Ramos (cell line): Measurements from ENCODE around the gene LRP3.
"Not testable (repeated sequence)": the region's sequence is repeated elsewhere in the genome, so short reads cannot be mapped to it uniquely, and the experiment has no call there.

Experiments
- in situ Hi-C: fragments of 300-500 bp; cut with MboI; formaldehyde crosslinking; loops from one replicate; pipeline ENCODE4 v1.14.3; 2022; ENCODE audit warnings: low sequenced_read_pairs; ENCODE audit not compliant: unreplicated experiment

The LRP3 gene

DNA sequence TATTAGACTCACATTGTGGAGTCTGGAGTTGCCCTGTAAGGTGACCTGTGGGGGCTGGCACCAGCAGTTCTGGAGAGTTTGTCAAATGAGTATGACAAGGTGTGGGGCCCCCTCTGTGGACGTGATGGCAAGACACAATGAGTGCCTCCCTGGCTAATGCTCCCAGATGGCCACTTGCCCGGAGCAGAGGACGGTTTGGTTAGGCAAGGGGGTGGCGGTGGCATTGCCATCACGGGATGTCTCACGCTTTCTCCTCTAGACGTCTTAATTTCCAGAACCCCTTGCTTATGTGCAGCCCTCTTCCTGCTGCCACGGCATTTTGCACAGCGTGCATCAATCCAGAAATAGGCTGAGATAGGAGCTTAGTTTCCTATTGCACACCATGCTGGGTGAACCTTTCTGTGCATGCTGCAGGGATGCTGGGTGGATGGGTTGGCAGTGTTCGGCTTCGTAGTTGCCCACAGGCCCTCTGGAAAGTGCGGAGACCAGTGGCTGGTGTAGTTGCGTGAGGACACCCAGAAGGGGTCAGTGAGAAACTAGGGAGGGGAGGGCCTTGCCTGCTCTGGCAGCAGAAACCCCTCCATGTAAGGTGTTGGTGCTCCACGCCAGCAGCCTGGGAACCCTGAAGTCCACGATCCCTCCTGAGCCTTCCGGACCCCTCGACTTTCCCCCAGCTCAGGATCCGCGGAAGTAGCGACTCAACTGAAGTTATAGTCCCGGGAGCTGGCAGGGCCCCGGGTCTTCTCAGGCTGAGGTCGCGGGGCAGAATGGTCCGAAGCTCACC is 18.1 kb upstream of the LRP3 start:
- in situ Hi-C loops = no loop called here

DNA sequence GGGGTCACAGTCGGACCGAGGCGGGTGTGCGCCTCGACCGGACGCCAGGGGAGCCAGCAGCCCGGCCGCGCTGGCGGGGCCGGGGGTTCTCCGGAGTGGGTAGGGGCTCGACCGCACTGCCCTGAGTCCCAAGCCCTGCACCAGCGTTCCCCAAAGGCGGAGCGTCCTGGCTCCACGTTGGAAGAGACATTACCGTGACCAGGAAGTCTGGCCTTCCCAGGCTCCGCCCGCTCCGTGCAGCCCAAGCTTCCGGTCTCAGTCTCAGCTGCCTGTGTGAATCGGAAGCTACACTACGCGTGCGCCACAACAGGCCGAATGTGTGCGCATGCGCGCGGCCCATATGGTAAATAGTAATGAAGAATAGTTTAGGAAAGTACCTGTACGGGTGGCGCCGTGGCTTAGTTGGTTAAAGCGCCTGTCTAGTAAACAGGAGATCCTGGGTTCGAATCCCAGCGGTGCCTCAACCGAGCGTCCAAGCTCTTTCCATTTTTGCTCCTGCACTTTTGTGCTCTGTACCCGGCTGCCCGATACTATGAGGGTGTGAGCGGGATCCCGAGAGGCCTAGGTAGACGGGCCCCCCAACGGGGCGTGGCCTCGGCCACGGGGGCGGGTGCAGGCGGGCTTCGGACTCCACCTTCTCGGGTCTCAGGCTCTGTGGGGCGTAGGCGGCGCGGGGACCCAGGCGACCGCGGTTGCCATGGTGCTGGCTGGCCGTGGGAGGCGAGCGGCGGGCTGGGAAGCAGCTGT is 17.3 kb upstream of the LRP3 start:
- in situ Hi-C loops = no loop called here

DNA sequence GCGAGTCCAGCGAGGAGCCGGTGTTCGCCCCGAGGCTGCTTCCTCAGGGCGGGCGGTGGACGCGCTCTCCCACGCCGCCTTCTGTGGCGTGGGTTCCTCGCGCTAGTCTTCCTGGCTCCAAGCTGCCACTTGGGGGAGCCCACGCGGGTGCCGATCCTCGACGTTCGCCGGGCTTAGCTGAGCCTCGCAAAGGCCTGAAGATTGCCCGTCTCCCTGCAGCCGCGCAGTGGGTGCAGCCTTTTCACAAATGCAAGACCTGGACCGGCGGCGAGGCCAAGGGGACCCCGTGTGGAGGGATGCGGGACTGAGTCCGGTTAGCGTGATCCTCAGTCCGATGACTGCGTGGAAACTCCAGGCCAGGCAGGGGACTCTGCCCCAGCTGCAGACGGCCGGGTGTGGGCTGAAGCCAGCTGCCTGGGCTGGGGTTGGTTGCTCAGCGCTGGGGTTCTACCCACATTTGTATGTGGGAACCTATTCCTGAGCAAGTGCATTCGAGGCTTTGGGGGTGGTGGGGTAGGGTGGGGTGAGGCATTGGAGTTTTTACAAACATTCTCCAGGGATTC is 16.6 kb upstream of the LRP3 start:
- in situ Hi-C loops = no loop called here

DNA sequence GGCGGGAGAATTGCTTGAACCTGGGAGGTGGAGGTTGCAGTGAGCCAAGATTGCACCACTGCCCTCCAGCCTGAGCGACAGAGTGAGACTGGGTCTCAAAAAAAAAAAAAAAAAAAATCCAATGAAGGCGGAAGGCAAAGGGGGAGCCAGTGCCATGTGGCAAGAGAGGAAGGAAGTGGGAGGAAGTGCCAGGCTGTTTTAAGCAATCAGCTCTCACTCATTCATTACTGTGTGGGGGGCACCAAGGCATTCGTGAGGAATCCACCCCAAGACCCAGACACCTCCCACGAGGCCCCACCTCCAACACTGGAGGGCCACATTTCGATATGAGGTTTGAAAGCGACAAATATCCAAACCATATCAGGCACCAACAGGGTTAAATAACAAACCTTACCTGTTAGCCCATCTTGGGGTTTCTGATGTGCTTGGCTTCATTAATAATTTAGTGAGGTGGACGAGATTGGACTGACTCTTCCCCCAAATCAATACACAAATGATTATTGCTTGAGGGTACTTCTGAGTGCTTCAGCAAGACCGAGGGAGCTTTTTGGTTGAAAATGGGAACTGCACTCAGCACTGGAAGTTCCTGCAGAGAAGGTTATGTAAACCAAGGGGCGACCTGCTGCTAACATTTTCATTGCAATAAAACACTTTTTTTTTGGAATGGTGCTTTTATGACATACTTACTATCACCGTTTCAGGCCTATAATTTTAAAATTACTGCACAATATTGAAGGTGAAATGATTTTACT is 7.5 kb upstream of the LRP3 start:
- in situ Hi-C loops = no loop called here

DNA sequence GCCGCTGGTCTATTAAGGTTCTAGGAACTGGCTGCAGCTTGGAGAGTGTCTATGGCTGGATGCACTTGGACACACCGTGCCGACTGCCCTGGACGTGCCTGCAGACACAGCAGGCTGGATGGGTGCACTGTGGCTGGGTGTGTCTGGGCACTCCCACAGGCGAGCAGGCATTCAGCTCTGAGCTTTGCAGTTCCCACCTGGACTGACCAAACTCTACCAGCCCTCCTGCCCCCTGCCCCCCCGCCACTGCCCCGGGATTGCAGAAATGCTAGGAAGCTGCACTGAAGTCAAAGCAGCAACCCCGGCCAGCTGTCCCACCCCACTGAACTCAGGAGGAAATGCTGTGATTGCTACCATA is 7.0 kb upstream of the LRP3 start:
- in situ Hi-C loops = no loop called here

DNA sequence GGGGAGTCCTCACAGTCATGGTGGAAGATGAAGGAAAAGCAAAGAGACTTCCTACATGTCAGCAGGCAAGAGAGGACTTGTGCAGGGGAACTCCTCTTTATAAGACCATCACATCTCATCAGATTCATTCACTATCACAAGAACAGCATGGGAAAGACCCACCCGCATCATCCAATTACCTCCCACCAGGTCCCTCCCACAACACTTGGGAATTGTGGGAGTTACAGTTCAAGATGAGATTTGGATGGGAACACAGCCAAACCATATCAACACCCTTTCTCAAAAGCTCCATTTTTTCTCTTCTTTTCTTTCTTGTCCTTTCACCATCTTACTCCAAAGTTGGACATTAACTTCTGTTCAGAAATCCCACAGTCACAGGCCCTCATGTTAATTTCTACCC is 4.7 kb upstream of the LRP3 start:
- in situ Hi-C loops = no loop called here

DNA sequence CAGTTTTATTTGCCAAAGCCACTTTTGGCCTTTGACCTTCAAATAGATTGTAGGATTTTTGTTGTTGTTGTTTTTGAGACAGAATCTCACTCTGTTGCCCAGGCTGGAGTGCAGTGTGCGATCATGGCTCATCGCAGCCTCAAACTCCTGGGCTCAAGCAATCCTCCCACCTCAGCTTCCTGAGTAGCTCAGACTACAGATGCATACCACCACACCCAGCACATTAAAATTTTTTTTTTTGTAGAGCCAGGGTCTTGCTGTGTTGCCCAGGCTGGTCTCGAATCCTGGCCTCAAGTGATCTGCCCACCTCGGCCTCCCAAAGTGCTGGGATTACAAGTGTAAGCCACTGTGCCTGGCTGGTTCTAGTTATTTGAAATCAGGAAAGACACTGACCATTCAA is 3.0 kb upstream of the LRP3 start:
- in situ Hi-C loops = not testable (repeated sequence)

DNA sequence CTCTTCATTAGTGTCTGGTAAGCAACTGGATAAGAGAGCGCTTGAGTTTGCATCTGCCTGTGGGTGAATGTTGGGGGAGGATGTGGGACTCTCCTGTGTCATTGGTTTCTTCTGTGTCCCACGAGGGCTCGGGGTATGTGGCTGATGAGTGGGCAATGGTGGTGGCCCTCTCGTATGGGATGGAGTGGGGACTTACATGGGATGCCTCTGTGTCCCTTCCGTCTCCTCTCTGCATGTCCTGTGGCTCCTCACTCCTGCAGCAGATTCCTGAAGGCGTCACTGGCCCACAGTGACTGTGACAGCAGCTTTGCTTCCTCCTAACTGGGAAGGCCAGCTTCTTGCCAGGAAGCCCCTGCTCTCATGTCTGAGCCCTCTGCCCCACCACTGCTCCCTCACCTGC is 2.6 kb upstream of the LRP3 start:
- in situ Hi-C loops = no loop called here

DNA sequence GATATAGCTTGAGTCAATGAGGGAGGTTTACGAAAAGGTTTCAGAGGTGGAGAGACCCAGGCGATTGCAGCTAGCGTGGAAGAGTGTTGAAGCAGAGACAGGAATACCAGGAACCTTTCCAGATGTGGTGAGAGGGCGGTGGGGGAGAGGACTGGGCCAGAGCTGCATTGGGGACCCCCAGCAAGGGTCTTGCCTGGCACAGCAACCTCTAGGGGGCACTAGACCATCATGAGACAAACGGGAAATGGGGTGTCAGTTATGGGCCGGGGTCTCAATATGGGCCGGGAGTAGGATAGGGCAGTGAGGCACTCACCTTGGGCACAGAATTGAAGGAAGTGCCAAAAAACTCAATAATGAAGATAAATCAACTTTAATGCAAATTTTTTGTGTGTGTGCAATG is 2.1 kb upstream of the LRP3 start:
- in situ Hi-C loops = no loop called here

DNA sequence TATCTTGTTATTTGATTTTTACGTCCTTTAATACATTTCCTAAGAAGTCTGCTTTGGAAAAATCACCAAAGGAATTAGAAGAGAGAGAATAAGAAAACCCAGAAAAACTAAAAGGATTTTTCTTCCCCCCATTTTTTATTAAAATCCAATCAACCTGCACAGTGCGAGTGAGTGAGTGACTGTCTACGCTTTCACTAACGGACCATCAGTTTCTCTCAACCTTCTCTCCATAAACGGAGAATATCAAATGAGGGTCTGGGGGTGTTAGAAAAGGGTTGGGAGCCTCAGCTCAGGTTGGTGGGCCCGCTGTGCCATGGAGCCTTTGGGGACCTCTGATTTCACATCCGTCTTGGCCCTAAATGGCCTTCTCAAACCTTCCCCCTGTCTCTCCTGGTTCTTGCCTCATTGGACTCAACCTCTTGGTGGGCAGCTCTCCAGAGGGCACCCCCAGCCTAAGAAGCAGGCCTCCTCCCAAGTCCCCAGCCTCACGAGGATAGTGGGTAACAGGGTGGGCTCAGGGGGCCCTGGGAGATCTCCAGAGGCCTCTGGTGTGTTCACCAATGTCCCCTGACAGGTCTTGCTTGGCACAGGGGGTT is 763 bp upstream of the LRP3 start:
- in situ Hi-C loops = no loop called here

DNA sequence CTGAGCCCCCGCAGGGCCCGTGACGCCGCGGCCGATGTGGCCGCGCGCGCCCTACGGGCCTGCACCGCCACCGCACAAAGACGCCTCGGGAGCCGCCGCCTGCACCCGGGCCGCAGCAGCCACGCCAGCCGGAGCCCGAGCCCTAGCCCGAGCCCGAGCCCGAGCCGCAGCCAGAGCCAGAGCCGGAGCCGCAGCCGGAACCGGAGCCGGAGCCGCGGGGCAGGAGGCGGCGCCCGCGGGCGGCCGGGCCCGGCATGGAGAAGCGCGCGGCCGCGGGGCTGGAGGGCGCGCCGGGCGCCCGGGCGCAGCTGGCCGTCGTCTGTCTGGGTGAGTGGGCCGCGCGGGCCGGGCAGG is 379 bp downstream of the LRP3 start:
- in situ Hi-C loops = no loop called here

DNA sequence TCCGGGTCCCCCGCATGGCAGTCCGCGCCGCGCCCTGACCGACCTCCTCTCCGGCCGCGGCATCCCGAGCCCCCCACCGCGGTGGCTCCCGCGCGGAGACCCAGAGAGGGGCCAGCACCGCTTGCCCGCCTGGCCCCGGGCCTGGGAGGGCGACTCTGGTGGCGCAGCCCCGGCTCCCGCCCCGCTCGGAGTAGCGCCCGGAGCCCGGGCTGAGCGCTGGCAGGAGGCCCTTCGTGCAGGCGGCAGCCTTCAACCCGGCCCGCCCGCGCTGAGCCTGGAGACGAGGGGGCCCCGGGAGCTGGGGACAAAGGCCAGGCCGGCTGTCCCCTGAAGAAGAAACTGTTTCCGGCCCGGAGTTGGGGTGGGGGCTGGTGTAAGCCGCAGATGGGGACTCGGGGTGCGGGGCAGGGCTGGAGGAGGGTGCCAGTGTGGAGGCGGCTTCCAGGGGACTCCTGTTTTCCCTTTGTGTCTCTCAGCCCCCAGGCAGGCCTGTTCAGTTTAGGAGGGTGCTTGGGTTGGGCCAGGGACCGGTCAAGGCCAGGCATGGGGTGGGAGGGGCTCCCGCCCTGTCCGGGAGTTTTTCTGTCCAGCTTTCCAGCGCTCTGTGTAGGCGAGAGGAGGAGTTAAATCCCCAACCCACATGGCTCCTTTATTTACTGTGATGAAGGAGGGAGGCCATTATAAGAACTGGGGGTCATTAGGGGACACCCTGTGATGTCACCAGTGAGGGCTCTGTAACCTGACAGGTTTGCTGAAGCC is 935 bp downstream of the LRP3 start:
- in situ Hi-C loops = no loop called here

DNA sequence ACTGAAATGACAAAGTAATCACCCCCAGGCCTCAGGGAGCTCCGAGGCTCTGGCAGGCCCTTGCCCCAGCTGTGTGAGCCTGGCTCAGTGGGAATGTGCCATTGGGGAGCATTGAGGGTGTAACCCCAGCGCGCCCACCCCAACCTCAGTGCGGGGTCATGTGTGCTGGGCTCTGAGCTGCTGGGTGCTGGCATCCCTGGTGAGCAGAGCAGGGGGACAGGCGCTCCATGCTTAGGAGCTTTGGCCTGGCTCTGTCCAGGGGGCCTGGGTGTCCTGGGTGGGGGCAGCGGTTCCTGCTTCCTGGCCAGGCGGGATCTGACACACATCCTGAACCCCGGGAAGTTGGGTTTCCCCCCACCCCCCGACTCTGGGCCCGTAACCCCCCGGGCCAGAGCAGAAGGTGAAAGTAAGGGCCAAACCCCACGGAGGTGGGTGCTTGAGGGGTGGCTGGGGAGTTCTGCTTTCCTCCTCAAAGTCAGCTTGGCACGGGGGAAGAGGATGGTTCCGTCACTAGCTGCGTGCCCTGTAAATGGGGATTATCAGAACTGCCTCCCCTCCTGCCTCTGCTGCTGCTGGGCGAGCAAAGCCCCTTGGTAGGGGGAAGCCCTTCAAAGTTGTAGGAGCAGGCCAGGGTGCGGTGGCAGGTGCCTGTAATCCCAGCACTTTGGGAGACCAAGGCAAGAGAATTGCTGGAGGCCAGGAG is 1.7 kb downstream of the LRP3 start:
- in situ Hi-C loops = no loop called here

DNA sequence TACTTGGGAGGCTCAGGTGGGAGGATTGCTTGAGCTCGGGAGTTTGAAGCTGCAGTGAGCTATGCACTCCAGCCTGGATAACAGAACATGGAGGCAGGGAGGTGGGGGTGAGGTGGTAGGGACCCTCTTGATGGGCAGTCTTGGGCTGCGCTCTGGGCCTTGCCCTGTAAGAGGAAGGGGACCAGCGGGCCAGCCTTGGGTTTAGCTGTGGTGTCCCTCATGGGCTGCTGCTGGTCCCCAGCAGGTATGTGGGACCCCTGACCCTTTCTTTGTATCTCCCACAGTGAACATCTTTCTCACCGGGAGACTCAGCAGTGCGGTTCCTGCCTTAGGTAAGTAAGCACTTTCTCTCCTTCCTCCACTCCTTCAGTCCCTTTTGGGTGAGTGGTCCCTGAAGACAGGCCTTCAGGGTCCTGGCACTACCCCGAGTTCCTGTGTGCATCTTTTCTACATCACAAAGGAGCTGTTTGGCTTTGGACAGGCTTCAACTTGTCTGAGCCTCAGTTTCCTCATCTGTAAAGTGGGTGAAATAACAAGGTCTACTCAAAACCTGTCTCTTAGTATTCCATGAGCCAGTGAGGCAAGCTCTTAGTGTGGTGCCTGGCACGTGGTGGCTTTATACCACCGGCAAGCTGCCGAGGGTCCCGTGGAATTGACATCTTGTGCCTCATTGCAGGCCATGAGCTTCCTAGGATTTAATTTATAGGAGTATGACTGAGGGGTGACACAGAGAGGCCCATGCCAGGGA is 2.5 kb downstream of the LRP3 start:
- in situ Hi-C loops = no loop called here

DNA sequence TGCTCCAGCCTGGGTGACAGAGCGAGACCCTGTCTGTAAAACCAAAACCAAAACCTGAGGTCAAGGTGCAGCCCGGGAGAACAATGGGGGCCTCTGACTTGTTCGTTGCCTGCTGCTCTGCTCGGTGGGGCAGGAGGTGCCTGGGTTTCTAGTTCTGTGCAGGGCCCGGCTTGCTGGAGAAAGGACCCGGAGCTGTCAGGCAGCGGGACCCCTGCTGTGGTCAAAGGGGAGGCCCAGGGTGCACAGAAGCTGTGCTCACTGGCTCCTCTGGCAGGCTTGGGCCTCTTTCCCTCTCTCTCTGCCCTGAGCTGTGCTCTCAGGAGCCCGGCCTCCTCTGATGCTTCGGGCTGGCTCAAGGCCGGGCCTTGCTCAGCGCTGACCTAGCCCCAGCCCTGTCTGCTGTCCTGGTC is 3.5 kb downstream of the LRP3 start:
- in situ Hi-C loops = no loop called here

DNA sequence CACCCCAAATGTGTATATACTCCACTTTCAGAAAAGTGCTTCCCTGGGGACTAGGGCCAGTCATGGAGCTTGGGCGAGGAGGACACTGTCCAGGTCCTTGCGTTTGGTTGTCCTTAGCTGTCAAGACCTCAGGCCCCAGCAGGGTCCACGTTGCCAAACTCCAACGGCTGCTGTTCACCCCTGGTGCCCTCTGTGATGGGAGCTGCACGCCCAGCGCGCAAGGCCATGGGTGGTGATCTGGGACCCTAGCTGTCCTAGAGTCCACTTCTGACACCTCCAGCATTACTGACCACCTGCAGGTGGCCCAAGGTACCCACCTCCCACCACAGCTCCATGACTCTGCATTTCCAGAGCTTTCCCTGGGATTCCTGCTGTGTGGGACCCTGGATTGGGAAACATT is 4.0 kb downstream of the LRP3 start:
- in situ Hi-C loops = no loop called here

DNA sequence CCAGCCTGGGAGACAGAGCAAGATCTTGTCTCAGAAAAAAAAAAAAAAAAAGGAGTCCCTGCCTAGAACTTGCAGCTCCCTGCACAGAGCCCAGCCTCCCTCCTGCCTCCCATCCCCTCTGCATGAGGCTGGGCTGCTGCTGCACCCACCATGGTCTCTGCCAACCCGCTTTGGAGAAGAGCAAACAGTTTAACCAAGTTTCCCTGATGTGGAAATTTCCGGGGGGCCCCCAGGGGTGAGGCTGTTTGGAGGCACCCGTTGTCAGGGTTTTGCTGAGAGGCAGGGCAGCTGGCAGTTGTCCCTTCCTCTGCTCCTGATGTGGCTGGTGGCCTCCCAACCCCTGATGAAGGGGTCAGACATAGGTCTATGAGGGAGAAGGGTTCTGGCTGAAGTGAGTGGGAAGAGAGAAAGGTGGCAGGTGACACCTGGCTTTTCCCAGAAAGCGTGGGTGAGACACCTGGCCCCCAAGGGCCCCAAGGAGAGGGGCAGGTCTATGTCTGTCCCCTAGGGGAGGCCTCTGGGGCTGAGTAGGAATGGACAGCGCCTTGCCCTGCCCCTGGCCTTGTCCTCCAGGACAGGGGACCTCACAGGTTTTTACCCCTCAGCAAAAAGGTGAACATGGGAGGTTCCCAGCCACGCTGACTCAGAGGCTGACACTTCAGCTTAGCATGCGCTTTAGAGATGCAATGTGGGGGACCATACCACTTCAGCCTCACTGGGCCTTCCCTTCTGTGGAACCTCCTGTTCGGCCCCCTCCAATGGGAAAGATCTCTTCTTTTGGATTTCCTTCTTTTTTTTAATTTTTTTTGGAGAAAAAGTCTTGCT is 5.5 kb downstream of the LRP3 start:
- in situ Hi-C loops = no loop called here

DNA sequence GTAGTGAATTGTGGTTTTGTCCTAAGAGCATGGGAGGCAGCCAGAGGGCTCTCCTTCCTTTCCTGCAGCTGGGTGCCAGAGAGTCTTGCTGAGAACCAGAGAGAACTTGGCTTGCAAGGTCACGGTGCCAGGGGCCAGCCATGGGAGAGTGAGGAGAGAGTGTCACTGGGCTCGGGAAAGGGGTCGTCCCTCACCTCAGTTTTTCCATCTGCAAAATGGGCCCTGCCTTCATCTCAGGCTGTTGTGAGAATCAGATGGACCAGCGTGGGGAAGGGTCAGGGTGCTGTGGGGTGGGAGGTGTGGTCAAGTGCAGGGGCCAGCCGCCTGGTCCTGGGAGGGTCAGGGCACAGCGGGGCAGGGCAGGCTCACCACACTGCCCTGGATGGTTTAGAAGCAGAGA is 7.3 kb downstream of the LRP3 start:
- in situ Hi-C loops = no loop called here
